Heart left ventricle (tissue), 16 donors: ENCODE data around the gene FZD10. TPM values are rescaled to one million over a fixed set of nuclear protein-coding genes. Genes with fewer than 3 reads are reported as not detected.

Source experiments
- ATAC-seq, 4 donors: fragments of 200-7000 bp; cut with Tn5 transposase; one replicate each; pipeline ENCODE4 v1.9.1; 2020 to 2022; ENCODE audit warnings: moderate library complexity in 4 of 4, mild to moderate bottlenecking in 3 of 4, moderate number of reproducible peaks in 1 of 4
- DNase-seq, 5 donors: peaks; one replicate each; pipeline ENCODE4 v3.0.0-alpha.2; 2020
- H3K27ac ChIP-seq, 12 donors: fragments of 200-600 bp; sonication (generic) in 4 of 12; one replicate each; pipeline versions ENCODE4 v1.5.0 to v1.8.0; 2016 to 2022; ENCODE audit warnings: mild to moderate bottlenecking in 2 of 12
- H3K27me3 ChIP-seq, 9 donors: fragments of 200-600 bp; sonication (generic) in 2 of 9; one replicate each; pipeline versions ENCODE4 v1.5.1 to v1.8.0; 2016 to 2022; ENCODE audit warnings: mild to moderate bottlenecking in 3 of 9
- H3K36me3 ChIP-seq, 9 donors: fragments of 200-600 bp; sonication (generic) in 2 of 9; one replicate each; pipeline versions ENCODE4 v1.5.0 to v1.8.0; 2018 to 2022; ENCODE audit warnings: mild to moderate bottlenecking in 2 of 9
- H3K4me1 ChIP-seq, 12 donors: fragments of 200-600 bp; sonication (generic) in 4 of 12; one replicate each; pipeline versions ENCODE4 v1.5.0 to v1.8.0; 2016 to 2022; ENCODE audit warnings: mild to moderate bottlenecking in 3 of 12
- H3K4me3 ChIP-seq, 12 donors: fragments of 200-600 bp; sonication (generic) in 4 of 12; one replicate each; pipeline versions ENCODE4 v1.5.0 to v1.8.0; 2017 to 2022; ENCODE audit warnings: mild to moderate bottlenecking in 9 of 12, moderate library complexity in 4 of 12
- H3K9me3 ChIP-seq, 12 donors: fragments of 200-600 bp; sonication (generic) in 4 of 12; one replicate each; pipeline versions ENCODE4 v1.5.0 to v1.8.0; 2016 to 2022; ENCODE audit warnings: mild to moderate bottlenecking in 1 of 12
- CTCF ChIP-seq, 12 donors: fragments of 200-600 bp; sonication (generic) in 4 of 12; IDR thresholded peaks; one replicate each; pipeline versions ENCODE4 v1.5.0 to v1.8.0; 2018 to 2022; ENCODE audit warnings: antibody characterized with exemption in 12 of 12, mild to moderate bottlenecking in 5 of 12
- POLR2A ChIP-seq, 2 donors: fragments of 450-650 bp; IDR thresholded peaks; one replicate each; pipeline ENCODE4 v1.6.1; 2017; ENCODE audit warnings: antibody characterized with exemption in 2 of 2, mild to moderate bottlenecking in 2 of 2, moderate library complexity in 2 of 2
- WGBS, 4 donors: extraction: QIAGEN DNeasy Blood & Tissue Kit in 2 of 4; methylation state at CpG; one replicate each; pipeline versions ENCODE4 v1.1.5 to v1.1.7; 2013 to 2018; 5-methylcytosine and 5-hydroxymethylcytosine counted together
- intact Hi-C, 10 donors: fragments of 100-400 bp; cut with DNase I; formaldehyde crosslinking; loops; one replicate each; pipeline versions ENCODE4 v1.11.1 to v1.14.2; 2022
- polyA plus RNA-seq, 2 donors: library from polyadenylated mRNA; stranded (reverse); fragments of 200-250 nt; gene quantifications; one replicate each; pipeline ENCODE4 v1.2.3, GENCODE V29; 2013
- total RNA-seq, 9 donors: library from RNA; depleted of rRNA in 2 of 9; stranded (reverse); fragments of >200 nt in 2 of 9; fragmentation: NEBNext Ultra II Directional in 3 of 9; extraction: Animal tissue kit (Norgen Biotek cat#: 25700) in 3 of 9; gene quantifications; one replicate each; pipeline versions ENCODE4 v1.1.0 to v1.2.4, GENCODE V29; 2016 to 2023
- donor health status: ischemic (EF 13 %, LVEDD 7.1; RV severe dilation, severe dysfunction).
- donor health status: healthy with polysubstance abuse.
- donor health status: DM: no; HTN: yes; CAD: no.
- donor health status: DM: no; HTN: no; CAD: no.
- donor health status: ischemic (EF 25% LVEDD 6.9; RV normal size, moderate dysfunction).
- donor health status: ischemic (EF 25% LVEDD 5.7; RV mildly dilated, moderate dysfunction).
- donor health status: healthy.
- donor health status: DM: yes; HTN: yes; CAD: no.
- donor health status: ischemic (EF 35%, LVEDD 5.7; RV mildly dilated, moderate dysfunction).
- donor health status: nonischemic (EF 11% LVEDD 7.7; RV severe dilation, severe dysfunction).
- donor health status: DM: yes; HTN: yes; CAD: no.
- donor health status: PGD.
- donor health status: ischemic (EF 29% LVEDD 5.4; RV normal size, mild dysfunction).
- donor health status: nonischemic (EF 23%, LVEDD 6.1; RV moderate dilation, normal function).

The FZD10 gene
- total and polyA plus RNA-seq, 11 donors = 0.06 to 0.23 (median 0.10) TPM; not detected in 3

DNA sequence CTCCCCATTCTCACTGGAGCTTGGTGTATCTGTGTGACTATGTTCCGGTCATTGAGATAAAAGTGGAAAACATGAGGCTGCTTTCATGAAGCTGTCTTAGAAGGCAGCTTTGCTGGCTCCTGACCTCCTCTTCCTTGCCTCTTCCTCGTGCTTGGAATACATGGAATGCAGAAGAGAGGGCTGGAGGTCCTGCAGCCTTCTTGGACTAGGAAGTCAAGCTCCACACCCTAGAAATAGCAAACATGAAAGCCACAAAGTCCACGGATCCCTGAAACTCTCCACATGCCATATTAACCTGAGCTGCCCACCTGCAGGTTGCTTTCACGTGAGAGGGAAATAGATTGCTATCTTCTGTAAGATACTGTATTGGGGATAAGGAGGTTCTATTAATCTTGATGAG is 51.0 kb downstream of the FZD10 start:
- H3K27me3 ChIP-seq = peaks cover 0 to 18% (median 3%) of the 10 kb centered on the region in 9 donors
- peaks cover 0 to 16% (median 3%) of the 10 kb centered on the region in 12 donors for H3K9me3 ChIP-seq
- H3K36me3 ChIP-seq = no peaks in the 10 kb centered on the region
- ATAC-seq (no peak), DNase-seq (no peak)
- intact Hi-C loops = no loop called here
- H3K4me1 ChIP-seq = no peaks in the 10 kb centered on the region
- no peak overlapping the region for H3K27ac ChIP-seq
- no peak overlapping the region for H3K4me3 ChIP-seq
- WGBS, 4 donors = 68 to 82% (median 74%) methylated on average over 4 of the region's 4 CpGs
- TF ChIP-seq POLR2A (IDR thresholded peaks at IDR 0.05) (no peak), CTCF (IDR thresholded peaks at IDR 0.05) (no peak)

DNA sequence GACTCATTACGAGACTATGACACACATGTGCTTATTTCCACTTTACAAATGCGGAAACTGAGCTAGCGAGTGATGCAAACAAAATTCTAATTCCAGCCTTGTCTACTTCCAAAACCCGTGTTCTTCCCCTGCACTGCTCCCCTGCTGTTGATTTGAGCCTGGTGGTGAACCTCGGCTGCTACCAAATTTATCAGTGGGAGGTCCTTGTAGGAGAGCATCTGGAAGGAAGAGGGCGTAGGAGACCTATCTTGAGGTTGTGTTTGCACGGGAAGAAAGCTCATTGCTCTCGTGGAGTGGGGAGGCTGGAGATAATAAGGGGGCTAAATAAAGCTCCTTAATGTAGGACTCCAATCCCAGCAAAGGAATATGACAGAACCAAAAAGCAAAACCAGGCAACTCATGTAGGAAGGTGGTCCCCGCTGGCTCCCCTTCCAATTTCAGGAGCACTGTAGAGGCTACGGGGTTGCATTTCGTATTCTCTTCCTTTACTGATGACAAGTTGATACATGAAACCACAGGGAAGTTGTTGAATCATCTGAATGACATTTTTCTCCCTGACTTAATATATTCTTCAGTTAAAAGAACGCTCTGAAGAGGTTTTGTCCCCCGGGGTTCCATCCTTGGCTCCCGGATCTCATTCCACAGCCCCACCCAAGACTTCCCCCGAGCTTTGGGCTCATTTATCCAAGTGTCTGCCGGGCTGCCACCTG is 52.6 kb downstream of the FZD10 start:
- WGBS, 4 donors = 51 to 59% (median 55%) methylated on average over 16 of the region's 16 CpGs
- Histone ChIP-seq H3K27ac (no peak overlapping the region), H3K4me3 (no peak overlapping the region), H3K27me3 (peaks cover 0 to 29% (median 3%) of the 10 kb centered on the region in 9 donors), H3K9me3 (peaks cover 0 to 8% (median 0%) of the 10 kb centered on the region in 12 donors), H3K36me3 (no peaks in the 10 kb centered on the region), H3K4me1 (no peaks in the 10 kb centered on the region)
- intact Hi-C loops = no loop called here
- ATAC-seq (no peak), DNase-seq (no peak)
- TF ChIP-seq CTCF (IDR thresholded peaks at IDR 0.05) = no peak
- no peak for TF ChIP-seq POLR2A (IDR thresholded peaks at IDR 0.05)

Other genes with a start within 250 kb of the FZD10 start
- not detected for gene PIWIL1, start 175.4 kb downstream of the FZD10 start, total RNA-seq
- gene PIWIL1, start 175.4 kb downstream of the FZD10 start, polyA plus RNA-seq = not detected